ENCODE data around the gene SMARCE1.

SMARCE1 gene

DNA sequence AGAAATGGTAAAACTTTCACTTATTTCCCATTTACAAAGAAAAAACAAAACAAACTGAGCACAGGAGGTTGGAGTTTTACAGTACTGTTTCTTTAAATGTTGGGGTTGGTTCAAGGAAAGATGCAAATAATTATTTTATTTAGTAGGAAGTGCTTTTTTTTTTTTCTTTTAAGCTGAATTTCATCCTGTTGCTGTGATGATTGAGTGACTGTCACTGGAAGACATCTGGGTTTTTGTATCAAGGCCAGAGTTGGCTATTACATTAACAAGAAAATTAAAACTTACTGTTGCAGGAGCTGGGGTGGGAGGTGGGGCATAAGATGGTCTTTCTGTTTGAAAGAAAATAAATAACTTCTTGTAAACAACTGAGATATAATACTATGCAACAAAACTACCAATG, 2.3 kb downstream of the SMARCE1 start:
- DNase-seq: no peak

GRCh38 chr17:40637931-40638330, 9.7 kb downstream of the SMARCE1 start:
- no peak for DNase-seq

DNA sequence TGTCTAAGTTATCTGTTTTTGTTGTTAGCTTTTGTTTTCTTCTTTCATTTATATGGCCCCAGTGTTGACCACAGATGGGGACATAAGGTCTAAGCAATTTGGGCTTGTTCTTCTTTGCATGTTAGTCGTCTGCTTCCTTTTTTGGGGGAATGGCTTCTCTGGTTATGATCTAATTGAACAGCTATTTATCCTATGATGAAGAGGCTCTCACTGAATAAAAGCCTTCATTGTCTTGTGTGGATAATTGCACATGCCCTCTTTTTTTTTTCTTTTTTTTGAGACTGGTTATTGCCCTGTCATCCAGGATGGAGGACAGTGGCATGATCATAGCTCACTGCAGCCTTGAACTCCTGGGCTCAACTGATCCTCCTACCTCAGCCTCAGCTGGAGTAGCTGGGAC, 13.7 kb downstream of the SMARCE1 start:
- DNase-seq: no peak

GRCh38 chr17:40632216-40632615, 15.4 kb downstream of the SMARCE1 start:
- no peak for DNase-seq

GRCh38 chr17:40629842-40630241, 17.8 kb downstream of the SMARCE1 start:
- DNase-seq: no peak

DNA sequence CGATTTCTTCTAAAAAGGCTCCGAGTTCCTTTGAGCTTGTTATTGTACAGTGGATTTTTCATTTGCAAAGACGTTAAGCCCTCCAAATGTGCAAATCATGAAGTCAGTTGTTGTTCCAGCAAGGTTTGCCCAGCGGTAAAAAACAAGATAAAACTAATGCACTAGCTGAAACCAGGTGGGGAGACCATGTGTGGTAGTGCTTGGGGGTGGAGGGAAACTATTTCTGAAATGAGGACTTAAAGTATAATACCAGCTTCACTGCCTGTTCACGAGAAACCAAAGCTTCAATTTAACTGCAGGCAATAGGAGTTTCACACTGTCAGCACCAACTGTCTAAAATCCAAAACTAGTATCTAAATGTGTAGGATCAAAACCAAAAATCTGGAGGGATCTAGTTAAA, 22.3 kb downstream of the SMARCE1 start:
- DNase-seq: no peak

DNA sequence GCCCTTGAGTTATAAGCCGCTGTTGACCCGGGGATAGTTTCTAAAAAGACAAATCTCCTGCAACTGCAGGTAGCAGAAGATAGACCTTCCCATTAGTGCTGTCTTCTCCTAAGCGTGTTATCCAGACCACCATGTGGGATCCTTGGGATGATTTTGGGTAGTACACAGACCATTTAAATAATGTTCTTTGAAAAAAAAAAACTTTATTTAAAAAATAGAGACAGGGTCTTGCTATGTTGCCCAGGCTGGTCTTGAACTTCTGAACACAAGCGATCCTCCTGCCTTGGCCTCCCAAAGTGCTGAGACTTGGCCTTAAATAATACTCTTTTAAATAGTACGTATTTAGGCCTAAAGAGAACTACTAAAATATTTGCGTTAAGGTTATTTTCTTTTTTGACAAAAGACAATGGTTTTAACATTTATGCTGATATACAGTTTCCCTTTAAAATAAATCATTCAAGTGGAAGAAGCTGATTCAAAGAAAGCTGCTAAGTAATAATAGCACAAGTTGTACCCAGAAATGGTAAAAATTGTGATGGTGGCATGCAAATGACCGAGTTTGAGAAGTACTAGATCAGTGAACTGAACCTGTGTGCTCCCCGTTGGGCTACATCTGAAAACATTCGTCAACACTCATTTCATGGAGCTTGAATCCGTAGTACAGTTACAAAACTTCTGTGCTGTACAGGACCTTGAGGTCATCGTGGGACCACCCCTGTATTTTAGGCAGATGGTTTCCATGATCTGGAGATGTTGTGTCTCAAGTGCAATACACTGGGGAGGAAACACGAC, 24.0 kb downstream of the SMARCE1 start:
- DNase-seq: no peak

GRCh38 chr17:40622509-40622928, 25.1 kb downstream of the SMARCE1 start:
- peak; percentile 43 for DNase-seq

- DNase-seq: no peak
Measured at GRCh38 chr17:40621578-40621977, 26.0 kb downstream of the SMARCE1 start.

DNA sequence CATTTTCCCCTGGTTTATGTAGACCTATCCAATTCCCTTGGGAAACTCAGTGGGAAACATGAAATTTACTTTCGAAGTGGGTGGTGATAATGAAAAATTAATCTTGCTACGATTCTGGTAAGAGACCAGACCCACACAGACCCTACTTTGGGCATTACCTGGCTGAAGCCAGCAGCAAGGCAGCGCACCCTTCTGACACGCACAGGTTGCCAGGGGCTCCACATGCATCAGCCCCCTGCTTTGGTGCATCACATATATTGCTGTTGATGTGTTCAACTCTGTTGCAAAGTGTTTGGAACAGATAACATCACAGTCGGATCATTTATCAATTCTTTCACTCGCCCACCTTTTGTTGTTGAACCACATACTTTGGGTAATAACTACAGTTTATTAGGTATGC, 26.6 kb downstream of the SMARCE1 start:
- DNase-seq: no peak

DNA sequence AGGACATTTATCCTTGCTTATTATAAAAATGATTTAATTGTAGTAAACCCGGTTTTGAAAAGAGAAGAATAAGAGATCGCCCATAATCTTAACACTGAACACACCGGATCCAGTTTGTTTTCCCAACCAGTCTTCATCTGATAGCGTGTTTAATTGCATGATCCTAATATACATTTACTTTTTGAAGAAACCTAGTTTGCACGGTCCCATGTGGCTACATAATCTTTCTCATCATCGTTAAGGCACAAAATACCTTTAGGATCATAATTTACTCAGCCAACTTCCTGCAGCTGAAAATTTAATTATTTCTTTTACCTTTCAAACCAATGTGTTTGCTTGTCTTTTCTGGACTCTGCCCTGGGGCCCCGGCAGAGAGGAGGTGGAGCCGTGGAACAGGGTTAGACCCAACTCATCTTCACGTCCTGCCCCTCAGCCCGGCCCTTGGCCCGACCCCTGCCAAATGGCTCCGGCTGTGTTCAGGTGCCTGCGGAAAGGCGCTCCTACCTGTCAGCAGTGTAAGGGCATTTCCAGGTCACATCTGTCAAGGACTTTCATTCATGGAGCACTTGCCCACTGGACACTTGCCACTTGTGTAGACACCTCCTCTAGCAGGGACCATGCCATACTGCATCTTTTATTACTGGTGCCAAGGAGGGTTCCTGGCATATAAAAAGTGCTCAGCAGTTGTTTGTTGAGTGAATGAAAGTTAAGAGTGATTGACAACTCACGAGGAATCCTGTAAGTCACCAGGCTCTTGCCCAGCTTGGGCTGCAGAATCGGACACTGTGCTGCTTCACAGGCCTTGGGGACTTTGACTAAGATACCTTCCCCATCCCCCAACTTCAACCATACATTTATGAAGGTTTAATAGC, 28.6 kb downstream of the SMARCE1 start:
- DNase-seq: no peak

DNA sequence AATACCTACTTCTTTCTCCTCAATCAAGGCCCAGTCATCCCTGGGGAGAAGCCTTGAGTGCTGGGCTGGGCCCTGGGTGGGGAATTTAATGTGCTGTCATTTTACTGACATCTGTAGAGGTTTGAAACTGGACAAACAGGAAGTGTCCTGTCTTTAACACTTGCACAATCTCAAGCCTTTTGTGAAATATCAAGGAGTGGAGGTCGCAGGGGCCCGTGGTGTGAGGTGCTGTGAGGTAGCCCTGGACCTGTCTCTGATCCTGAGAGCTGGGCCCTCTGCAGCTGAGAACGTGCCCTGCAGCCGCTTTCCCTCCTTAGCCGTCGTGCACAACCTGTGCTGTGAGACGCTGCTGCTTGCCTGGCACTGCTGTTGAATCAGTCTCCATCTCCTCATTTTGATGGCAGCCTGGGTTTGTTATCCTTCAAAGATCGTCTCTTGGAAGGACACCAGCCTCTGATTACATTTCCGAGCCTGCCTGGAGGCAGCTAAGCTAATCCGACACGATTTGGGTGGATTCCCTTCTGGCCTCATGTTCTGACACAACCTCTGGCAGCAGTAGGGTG, 29.9 kb downstream of the SMARCE1 start:
- DNase-seq: no peak

- DNase-seq: no peak
Measured at GRCh38 chr17:40616592-40616991, 31.0 kb downstream of the SMARCE1 start.

- DNase-seq: no peak
Measured at GRCh38 chr17:40615841-40616476, 31.7 kb downstream of the SMARCE1 start.

DNA sequence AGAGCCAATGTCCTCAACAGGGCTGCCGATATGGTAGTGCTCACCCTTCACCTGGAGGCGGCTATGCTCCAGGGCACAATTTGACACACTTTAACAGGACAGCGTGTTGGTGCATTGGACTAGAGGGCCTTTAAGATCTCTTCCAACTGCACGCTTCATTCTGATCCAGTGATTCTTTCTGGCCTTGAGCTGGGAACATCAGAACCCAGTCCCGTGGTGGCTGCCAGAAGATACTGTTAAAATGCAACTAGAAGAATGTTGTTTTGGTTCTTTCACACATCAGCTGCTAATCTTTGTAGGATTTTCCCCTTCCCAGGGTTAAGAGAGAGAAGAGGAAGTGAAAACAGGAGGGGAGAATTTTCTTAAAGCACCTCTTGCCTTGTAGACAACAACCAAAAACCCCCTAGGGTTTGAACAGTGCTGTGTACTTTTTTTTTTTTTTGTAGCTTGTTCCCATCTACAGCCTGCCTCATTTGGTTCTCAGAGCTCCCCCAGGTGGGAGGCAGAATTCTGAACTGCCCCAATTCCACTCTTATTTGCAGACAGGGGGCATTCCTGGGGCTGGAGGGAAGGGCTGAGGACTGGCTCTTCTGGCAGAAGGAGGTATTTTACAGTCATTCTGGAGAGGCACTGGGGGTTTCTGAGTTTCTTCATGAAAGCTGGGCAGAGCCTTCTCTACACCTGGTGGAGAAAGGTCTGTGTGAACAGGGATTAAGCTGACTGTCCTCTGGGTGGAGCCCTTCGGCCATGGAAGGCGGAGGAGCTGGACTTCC, 32.4 kb downstream of the SMARCE1 start:
- DNase-seq: peak; percentile 67

DNA sequence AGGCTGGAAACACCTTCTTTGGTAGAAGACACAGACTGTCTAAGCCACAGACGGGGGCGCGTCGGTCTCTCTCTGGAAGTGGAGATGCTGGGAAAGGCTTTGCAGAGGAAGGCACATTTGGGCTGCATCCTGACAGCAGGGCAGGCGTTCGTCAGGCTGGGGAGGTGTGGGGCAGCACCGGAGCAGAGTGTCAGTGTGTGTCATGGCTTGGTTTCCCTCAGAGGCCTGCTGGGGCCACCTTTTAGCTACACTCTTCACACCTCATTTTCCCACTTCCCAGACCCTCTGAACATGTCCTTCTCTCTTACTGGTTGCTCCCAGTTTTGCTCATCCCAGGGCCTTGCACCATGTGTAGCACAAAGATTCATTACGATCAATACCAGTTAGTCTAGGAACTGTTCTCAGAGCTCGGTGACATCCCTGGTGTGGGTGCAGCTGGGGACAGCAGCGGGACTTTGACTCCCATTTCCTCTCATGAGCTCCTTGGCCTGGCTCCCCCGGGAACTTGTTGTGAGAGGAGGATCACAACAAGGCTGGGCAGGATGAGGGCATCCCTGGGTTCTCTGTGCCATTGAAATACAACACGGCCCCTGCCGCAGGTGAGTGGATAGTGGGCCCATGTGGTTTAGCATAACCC, 33.1 kb downstream of the SMARCE1 start:
- no peak for DNase-seq

DNA sequence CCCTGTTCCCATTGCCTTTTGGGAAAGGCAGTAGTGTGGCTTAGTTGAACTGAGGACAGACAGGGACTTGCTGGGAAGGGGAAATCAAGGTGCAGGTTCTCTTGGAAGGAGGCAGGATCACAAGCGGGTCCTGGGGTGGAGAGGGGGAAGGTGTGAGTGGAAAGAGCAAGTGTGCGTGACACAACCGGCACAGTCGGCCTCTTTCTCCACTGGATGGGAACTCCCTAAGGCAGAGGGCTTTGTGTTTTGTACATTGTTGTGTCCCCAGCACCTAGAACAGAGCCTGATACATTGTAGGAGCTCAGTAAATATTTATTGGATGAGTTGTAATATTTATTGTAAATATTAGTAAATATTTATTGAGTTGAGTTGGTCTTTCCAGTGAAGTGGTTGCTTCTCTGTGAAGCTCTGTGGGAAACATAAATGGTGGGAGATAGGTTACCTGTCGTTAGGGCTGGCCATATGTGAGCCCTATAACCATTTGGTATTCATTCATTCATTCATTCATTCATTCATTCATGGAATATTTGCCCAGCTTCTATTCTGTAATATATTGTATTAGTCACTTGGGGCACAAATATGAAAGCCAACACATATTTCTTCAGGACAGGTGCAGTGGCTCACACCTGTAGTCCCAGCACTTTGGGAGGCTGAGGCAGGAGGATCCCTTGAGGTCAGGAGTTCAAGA, 34.0 kb downstream of the SMARCE1 start:
- peak; percentile 18 for DNase-seq

DNA sequence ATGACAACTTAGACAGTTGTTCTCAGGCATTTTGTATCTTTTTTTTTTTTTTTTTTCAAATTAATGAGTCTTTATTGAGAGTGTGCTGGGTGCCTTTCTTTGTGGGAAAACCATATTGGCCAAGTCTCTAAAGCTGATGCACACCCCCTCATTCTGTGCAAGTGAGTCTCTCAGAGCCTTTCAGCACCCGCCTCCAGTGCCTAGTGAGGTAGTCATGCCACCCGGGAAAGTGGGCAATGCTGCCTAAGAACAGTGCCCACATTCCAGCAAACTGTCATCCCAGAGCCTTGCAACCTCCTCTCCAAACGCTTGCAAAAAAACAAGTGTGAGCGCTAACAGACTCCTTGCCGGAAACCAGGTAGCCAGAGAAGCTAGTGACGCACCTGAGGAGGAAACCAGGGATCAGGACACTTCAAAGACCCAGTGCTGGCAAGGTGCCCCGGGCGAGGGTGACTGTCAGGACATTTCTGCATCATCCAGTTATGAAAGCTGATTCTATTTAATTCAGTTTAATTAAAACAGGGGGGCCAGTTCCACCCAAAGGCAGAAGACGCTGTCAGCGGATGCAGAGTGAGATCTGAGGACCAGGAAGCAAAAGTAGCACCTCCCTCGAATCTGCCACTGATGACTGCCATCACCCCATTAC, 34.9 kb downstream of the SMARCE1 start:
- DNase-seq: peak; percentile 85

DNA sequence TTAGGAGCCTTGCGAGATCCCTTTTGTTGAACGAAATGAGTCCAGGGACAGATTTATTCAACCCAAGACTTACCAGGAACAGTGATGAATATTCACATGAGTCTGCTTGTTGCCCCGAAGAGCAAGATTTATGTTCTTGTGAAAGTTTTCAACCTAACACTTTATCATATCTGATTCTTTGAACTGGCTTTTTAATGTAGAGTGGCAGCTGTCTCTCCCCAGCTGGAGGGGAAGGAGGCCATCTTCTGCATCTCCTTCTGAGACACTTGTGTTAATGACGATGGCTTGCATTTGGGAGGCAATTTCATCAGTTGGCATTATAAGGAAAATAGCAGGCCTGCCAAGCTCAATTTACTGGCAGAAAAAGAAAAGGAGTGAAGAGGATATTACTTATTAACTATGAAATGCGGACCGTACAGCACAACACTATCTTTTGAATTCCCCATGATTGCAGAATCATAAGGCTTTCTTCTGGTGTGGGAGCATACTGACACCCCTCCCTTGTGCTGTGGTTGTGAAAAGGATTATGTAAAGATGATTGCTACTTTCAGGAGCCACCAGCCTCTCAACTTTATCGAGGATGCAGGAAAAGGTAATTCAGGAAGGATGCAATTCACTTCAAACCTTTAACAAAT, 35.7 kb downstream of the SMARCE1 start:
- peak; percentile 20 for DNase-seq

- DNase-seq: peak; percentile 23
Measured at GRCh38 chr17:40610359-40610758, 37.3 kb downstream of the SMARCE1 start.

Measured in CD4-positive, alpha-beta T cell treated with Interleukin-21 for 1 hour (primary cell).